Measurements from ENCODE around the gene FOXA3.

The FOXA3 gene

DNA sequence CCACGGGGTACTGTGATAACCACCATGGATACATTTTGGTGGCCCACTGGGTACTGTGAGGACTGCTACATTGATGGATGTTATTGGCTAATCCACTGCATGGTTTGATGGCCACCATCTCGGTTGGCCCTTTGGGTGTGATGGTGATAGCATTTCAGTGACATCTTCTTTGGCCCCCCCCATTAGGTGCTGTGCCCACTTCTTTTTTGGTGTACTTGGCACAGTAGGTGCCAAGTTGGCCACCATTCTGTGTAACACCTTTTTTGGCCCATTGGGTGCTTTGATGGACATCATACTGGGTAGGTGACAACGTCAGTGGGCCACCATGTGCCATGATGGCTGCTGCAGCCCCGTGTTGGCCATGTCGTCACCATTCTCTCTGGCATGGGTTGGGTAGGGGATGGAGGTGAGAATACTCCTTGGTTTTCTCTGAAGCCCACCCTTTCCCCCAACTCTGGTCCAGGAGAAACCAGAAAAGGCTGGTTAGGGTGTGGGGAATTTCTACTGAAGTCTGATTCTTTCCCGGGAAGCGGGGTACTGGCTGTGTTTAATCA, 9.2 kb downstream of the FOXA3 start:
- no peak for DNase-seq (ENCODE audit: low read depth, low spot score)

DNA sequence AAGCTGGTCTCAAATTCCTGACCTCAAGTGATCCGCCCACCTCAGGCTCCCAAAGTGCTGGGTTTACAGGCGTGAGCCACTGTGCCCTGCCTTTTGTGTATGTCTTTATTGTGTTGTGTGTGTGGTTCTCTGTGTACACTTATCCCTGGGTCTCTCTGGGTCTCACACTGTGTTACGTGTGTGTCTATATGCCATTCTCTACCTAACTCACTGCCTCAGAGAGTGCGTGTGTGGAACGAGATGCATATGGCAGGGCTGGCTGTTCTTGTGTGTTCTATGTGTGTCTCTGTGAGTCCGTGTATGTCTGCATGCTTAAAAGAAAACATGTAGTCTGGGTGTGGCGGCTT, 10.5 kb downstream of the FOXA3 start:
- no peak for DNase-seq (ENCODE audit: low read depth, low spot score)

DNA sequence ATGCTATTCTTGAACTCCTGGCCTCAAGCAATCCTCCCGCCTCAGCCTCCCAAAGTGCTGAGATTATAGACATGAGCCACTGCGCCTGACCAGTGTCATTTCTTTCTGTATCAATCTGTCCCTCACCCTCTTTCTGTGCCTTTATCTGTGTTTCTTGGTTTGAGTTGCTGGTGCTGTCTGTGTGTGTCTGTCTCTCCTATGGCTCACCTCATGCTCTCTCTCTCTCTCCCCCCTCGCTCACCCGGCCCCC, 12.0 kb downstream of the FOXA3 start:
- DNase-seq (ENCODE audit: low read depth, low spot score) = no peak

DNA sequence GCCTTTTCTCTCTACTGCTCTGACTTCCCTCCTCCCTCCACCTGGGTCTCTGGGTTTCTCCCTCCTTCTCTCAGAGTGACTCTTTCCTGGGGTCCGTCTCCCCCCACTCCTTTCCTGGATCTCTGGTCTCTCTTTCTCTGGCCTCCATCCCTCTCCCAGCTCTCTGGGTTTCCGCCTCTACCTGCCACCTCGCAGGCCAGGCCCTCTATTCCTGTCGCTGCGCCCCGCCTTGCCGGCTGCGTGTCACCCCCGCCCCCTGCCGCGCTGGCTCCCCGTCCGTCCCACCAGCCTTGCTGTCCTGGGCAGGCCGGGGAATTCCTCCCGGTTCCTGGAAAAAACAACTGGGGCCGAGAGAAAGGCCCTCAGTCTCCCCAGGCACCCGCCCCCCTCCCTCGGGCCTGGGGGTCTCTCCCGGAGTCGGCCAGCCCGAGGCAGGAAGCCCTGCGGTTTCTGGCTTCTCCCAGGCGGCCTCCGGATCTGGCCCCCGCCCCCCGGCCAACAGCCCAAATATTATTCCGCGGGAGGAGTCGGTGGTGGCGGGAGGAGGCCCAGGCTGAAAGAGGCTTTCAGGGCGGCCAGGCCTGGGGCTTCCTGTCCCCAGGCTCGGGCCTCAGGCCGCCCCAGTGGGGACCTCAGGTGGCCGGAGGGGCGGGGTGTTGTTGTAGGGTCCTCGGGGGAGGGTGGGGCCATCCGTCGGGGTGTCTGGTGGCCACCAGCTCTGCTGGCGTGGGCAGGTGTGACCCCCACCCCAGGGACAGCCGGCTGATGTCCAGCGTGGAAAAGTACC, 12.5 kb downstream of the FOXA3 start:
- no peak for DNase-seq (ENCODE audit: low read depth, low spot score)

DNA sequence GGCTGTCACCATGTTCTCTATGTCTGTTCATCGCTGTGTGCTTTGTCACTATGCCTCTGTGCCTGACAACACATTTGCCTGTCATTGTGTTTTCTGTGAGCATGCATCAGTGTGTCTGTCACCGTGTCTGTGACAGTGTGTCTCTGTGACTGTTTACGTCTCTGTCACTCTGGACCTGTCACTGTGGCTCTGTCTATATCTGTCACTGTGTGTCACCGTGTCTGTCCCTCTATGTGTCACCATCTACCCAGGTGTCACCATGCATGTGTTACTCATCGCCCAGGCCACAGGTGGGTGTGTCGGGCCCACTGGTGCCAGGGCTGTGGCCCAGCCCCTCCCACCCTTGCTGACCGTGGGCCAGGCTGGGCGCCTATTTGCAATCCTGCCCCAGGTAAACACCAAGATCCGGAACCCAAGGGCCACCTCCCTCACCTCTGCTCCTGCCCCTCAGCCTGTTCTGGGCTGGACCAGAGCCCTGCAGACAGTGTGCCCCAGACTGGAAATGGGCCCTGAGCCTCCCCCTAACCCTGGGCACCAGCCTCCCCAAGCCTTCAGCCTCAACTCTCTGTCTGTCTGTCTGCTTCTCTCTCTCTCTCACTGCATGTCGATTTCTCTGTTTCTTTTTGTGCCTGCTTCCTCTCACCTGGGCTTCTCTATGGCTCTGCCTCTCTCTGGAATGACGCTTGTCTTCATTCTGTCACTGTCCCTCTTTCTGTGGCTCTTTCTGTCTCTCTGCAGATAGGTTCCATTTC, 14.1 kb downstream of the FOXA3 start:
- no peak for DNase-seq (ENCODE audit: low read depth, low spot score)

DNA sequence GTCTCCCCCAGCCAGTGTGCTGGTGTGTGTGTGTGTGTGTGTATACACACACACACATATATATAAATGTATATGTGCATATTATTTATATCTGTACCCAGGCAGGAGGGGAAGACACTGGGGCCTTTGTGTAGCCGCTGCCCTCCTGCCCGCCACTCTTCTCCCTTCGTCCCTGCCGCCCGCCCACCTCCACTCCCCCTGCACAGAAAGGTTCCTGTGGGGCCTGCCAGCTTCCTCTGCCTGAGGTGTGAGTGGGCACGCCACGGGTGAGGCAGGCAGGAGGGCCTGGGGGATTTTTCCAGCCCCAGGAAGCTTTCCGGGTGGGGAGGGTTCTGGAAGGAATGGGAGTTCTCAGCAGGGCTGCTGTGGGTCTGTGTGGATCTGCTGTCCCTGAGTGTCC, 14.9 kb downstream of the FOXA3 start:
- DNase-seq (ENCODE audit: low read depth, low spot score) = no peak

DNA sequence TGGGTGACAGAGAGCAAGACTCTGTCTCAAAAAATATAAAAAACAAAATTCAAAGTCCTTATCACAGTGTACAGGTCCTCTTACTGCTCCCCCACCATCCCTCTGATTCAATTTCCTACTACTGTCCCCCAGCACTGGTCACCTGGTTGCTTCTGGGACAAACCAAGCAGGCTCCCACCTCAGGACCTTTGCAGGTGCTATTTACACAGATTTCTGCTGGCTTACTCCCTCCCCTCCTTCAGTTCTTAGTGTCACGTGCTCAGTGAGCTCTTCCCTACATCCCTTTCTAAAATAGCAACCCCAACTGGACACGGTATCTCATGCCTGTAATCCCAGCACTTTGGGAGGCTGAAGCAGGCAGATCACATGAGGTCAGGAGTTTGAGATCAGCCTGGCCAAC, 15.8 kb downstream of the FOXA3 start:
- no peak for DNase-seq (ENCODE audit: low read depth, low spot score)

DNA sequence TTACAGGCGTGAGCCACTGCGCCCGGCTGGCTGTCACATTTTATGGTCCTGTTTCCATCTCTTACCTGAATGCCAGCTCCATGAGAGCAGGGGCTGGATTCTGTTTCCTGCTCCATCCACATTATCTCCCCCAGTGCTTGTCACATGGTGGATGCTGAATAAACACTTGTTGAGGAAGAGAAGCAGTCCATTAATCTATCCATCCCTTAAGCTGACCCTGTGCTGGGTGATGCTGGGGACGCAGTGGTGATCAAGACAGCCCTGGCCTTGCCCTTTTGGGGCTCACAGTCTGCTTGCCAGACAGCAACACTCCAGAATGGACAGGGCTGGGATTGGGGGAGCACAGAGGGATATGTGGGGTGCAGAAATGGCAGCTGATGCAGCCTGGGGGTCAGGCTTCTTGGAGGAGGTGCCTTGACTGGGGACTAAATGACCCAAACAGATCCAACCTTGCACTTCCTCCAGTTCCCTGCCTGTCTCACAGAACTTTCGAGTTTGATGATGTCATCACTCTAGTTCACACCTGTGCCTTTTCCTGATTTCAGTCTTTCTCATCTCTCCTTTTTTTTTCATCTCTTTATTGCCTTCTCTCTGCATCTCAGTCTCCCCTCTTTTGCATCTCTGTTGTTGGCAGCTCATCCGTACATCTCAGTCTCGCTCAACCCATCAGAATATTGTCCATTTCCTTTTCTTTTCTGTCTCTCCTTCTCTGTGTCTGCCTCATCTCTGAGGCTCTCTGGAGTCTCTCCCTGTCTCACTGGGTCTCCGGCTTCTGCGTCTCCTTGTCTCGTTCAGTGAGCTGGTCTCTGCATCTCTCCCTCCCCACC, 17.2 kb downstream of the FOXA3 start:
- no peak for DNase-seq (ENCODE audit: low read depth, low spot score)

DNA sequence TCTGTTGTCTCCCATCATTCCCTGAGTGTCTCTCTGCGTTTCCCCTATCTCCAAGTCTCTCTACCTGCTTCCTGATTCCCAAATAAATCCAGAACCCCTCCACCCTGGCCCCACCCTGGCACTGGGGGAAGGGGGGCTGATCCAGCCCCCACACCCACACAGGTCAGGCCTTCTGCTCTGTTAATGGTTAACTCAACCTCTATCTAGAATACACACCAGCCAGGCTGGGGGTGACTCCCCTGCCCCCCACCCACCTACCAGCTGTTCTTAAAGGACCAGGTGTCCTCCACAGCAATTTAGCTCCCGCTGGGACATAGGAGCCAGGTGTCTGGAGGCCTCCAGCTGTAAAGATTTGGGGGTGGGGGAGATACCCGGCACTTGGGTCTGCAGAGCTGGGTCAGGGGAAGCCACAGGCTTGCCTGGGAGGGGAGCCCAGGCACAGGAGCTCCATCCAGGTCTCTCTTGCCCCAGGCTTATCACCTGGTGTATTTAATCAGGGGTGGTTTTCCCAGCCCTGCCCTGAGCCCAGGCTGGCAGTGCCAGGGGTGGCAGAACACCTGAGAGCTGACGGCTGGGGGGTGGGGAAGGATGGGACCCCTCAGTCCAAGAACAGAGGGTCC, 17.9 kb downstream of the FOXA3 start:
- no peak for DNase-seq (ENCODE audit: low read depth, low spot score)

DNA sequence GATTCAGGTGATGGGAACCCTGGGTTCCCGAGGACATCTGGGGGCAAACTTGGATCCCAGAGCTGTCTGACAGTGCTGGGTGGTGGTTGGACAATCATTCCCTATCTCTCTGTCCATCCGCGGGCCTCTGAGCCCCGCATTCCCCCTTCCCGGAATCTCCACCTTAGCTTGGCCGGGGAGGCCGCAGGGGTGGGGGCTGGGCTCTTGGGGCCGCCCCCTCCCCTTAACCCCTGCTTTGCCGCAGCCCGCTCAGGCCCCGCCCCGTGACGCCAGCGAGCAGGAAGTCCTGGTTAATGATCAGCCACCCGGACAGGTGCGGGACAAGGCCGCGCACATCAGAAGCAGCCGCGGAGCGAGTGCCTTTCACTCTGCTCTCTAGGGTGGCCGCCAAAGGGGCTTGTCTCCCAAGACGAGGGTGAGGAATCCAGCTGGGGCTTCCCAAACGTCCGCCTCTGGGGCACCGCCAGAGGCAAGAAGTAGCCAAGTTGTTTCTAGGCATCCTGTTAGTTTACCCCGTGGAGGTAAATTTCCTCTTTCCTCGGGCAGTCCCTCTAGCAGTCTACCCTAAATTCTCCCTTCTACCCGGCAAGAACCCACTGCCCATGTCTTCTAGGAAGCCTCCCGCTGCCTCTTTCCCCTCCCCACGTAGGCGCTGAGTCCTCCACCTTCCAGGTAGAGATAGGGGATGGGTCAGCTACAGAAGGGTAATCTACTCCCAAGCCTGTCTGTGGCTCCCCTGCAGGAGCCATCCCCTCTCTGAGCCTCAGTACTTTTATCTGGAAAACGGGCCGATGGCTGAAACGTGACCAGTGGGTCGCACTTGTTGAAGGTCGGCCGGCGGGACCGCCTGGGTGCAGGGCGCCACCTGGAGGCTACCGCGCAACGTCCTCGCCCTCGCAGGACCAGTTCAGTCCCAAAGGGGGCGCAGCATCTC, 18.8 kb downstream of the FOXA3 start:
- peak; percentile 66 for DNase-seq (ENCODE audit: low read depth, low spot score)

DNA sequence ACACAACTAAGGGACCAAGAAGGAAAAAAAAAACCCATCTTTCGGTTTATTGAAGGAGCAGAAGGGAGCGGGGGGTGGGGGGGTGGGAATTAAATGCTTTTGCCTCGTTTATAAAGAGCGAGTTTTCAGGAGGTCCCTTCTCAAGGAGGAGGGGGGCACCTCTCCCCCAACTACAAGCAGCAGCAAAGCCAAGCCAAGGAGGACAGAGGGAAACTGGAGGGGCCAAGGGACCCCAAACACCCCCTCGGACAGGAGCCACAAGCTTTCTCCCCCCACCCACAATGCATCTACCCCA, 19.4 kb downstream of the FOXA3 start:
- no peak for DNase-seq (ENCODE audit: low read depth, low spot score)

DNA sequence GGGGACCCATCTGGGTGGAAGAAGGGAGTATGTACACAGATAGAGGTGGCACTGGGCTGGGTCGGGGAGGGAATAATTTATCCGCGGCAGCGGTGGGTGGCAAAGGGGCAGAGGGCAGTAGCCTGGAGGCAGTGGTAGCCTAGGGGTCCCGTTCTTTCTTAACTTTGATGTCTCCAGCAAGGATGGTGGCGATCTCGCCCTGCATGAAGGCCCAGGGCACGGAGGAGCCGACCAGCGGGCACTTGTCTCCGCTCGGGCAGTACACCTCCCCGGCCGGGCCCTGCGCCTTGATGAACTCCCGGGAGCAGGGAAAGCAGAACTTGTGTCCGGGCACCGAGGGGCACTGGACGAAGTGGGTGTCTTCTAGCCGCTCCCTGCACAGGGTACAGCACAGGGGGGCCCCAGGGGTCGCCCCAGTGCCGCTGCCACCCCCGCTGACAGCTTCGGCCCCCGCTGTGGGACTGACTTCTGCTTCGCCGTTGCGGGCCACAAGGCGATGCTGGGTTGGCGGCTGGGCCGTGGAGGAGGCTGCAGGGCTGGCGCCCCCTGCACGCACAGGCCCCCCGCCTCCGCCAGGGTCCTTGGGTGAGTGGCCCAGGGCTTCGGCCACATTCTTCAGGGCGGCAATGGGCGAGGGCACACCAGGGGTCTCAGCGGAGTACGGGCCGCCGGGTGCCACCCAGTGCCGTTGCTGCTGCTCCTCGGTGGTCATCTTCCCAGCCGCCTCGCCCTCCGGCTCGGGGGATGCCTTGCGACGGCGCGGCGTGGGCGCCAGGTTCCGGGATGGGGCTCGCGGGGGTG, 20.0 kb downstream of the FOXA3 start:
- DNase-seq (ENCODE audit: low read depth, low spot score) = no peak

DNA sequence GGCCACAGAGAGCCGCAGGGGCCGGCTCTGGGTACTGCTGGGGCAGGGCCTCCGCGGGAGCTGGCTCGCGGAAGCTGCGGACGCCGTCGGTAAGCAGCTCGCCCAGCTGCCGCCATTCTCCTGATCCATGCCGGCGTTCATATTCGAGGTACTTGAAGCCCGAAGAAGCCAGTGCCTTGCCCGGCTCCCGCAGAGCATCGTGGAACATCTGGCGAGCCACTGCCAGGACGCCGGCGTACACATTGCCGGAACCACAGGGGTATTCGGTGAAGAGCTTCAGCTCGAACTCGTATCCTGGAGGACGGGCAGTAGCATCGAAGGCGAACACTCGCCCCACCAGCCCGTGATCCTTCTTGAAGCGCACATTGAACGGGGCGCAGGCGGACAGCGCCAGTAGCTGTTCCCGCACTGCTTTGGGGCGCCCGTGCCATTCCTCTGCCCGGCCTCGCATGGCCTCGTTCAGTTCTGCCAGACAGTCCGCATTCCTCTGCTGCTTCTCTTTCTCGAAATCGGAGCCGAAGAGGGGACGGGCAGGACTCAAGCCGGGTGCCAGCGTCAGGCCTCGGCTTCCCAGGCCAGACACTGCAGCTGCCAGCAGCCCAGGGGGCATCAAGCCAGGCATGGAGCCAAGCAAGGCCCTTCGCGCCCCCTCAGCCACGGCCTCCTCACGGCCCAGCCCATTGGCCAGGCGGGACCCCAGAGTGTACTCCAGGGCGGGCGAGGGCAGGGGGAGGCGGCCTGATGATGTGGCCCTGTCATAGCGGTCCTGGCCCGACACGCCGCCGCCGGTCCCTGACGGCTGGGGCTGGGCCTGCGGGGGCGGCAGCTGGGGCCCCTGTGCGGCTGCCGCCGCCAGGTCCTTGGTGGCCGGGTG, 20.8 kb downstream of the FOXA3 start:
- no peak for DNase-seq (ENCODE audit: low read depth, low spot score)

DNA sequence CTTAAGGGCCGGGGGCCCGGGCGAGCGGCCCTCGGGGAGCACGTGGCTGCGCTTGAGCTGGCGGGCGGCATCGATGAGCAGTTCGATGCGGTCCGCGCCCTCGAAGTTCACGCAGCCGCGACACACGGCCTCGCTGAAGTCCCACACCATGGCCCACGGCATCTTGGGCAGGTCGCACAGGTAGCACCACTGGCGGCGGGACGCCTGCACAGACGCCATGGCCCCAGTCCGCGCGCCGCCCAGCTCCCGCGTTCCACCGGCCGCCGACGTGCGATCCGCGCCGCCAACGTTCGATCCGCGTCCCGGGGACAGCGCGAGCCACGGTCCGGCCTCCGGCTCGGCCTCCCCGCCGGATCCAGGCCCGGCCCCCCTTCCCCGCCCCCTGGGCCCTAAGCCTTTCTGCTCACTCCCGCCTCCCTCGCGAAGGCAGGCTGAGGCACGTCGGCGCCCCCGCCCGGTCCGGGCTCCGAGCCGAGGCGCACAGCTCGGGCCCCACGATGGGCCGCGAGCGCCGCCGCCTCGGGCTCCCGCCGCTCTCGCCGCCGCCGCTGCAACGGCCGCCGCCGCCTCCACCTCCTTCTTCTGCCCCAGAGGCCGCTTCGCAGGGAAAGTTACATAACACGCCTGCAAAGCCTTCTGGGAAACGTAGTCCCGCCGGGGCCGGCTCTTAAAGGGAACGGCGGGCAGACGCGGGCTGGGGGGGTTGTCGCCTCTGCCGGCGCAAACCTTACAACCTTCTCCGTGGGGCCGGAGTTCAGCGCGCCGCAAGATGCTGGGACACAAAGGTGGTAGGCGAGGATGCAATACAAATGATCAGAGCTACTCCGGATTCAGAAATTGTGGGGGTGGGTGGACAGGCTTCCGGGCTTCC, 21.7 kb downstream of the FOXA3 start, which contains the start of gene IRF2BP1:
Gene IRF2BP1 (minus strand): TSS at position 586 of the 871 bp plus-strand sequence. CDS start 367 bp downstream, at position 219.
- DNase-seq (ENCODE audit: low read depth, low spot score) = peak; percentile 80

DNA sequence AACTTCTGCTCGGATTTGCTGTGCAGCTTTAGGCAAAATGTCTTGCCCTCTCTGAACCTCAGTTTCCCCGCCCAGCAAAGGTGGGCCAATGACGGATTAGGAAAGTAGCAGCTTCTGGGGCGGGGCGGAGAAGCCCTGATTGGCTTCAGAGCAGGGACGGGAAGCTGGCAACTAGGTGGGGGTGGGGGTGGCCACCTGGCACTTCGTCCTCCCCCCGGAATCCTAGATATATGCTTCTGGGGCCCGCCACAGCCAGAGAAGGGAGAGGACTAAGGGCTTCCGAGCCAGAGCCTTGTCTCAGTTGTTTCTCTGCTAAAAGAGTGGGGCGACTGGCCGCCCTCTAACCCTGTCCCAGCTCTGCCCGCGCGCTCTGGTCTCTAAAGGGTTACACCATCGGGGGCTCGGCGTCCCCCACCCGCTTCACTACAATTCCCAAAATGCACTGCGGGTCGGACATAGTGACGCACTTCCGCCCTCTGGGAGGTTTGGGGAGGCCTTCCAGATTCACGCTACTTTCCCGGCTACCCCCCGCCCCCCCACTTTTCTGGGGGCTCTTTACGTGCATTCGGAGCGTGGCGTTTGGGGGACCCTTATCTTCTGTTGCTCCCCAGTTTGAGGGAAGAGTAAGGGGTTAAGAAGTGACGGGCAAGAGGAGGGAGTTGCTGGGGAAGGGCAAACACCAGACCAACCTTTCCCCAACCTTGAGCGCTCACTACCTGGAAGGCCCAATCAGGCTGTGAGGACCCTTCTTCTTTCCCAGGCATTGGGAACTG, 22.5 kb downstream of the FOXA3 start:
- DNase-seq (ENCODE audit: low read depth, low spot score) = peak; percentile 86

DNA sequence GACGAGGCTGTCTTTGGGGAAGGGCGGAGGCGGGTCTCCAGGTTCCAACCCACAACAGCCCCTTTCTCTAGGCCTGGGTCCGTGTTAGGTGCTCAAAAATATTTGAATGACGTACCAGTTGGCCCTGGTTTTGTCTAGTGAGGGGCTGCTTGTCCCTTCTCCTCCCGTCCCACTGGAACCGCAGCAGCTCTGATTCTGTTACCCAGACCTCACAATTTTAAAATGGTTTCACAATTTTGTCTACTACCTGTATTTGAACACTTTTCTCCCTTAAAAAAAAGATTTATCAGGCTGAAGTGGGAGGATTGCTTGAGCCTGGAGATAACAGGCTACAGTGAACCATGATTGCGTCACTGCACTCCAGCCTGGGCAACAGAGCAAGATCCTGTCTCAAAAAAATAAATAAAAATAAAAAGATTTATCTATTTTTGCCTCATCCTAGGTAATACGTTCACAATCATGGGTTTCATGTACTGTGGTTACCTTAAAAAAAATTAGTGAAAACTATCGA, 23.1 kb downstream of the FOXA3 start:
- DNase-seq (ENCODE audit: low read depth, low spot score) = no peak

DNA sequence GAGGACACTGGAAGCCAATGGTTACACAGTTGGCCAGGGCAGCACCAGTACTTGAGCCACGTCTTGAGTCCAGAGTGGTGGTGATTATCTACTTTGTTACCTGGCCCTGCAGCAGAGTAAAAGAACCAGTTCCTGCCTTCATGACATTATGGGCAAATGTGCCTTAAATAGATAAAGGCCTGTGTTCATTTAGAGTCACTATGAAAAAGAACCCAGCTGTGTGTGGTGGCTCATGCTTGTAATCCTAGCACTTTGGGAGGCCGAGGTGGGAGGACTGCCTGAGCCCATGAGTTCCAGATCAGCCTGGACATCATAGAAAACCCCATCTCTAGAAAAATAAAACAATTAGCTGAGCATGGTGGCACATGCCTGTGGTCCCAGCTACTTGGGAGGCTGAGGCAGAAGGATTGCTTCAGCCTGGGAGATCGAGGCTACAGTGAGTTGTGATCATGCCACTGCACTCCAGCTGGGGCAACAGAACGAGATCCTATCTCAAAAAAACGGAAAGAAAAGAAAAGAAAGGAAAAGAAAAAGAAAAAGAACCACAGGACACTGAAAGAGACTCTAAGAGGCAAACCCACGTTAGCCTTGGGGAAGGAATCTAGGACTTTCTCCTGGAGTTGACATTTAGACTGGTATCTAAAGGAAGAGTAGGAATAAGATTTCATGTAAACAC, 25.2 kb downstream of the FOXA3 start:
- no peak for DNase-seq (ENCODE audit: low read depth, low spot score)
